Lower leg skin (tissue), 4 donors: Measurements from ENCODE around the gene C6orf136. TPM values are rescaled to one million over a fixed set of nuclear protein-coding genes. Genes with fewer than 3 reads are reported as not detected.

Experiments
- DNase-seq, 2 donors: peaks; one replicate each; pipeline ENCODE4 v3.0.0-alpha.2; 2019; ENCODE audit warnings: low spot score in 2 of 2
- H3K4me3 ChIP-seq: fragments of 200-600 bp; sonication (generic); 2 replicates; pipeline ENCODE4 v1.5.1; 2017; ENCODE audit warnings: mild to moderate bottlenecking, low read depth; ENCODE audit not compliant: poor library complexity, severe bottlenecking
- CTCF ChIP-seq, 3 donors: fragments of 450-650 bp; IDR thresholded peaks; one replicate each; pipeline ENCODE4 v1.5.1; 2016; ENCODE audit warnings: antibody characterized with exemption in 3 of 3, mild to moderate bottlenecking in 3 of 3, moderate library complexity in 2 of 3
- POLR2A ChIP-seq, 2 donors: fragments of 450-650 bp; IDR thresholded peaks; one replicate each; pipeline ENCODE4 v1.6.1; 2016 to 2017; ENCODE audit warnings: antibody characterized with exemption in 2 of 2, mild to moderate bottlenecking in 1 of 2, moderate library complexity in 1 of 2
- WGBS, 2 donors: methylation state at CpG; one replicate each; pipeline ENCODE4 v1.1.5; 2018; 5-methylcytosine and 5-hydroxymethylcytosine counted together
- intact Hi-C: fragments of 100-400 bp; cut with DNase I; formaldehyde crosslinking; loops from one replicate; pipeline ENCODE4 v1.15.0; 2023; ENCODE audit warnings: low total_unique reads
- total RNA-seq, 4 donors: library from RNA; depleted of rRNA; stranded (reverse); fragments of >200 nt; gene quantifications; one replicate each; pipeline ENCODE4 v1.1.0, GENCODE V29; 2016

Gene C6orf136
- total RNA-seq, 4 donors from 2014 or later: 9.6 to 31.9 (median 13.9) TPM

GRCh38 chr6:30686908-30687658, 40.1 kb downstream of the C6orf136 start:
- peak overlapping the region; percentile 76 for H3K4me3 ChIP-seq
- 1 to 2% methylated on average over 48 to 49 of the region's 52 CpGs for WGBS, 2 donors
- no peak for TF ChIP-seq CTCF (IDR thresholded peaks at IDR 0.05)
- TF ChIP-seq POLR2A (IDR thresholded peaks at IDR 0.05): no peak
- intact Hi-C loops: no loop called here
- peak; percentile 96 to 99 for DNase-seq

DNA sequence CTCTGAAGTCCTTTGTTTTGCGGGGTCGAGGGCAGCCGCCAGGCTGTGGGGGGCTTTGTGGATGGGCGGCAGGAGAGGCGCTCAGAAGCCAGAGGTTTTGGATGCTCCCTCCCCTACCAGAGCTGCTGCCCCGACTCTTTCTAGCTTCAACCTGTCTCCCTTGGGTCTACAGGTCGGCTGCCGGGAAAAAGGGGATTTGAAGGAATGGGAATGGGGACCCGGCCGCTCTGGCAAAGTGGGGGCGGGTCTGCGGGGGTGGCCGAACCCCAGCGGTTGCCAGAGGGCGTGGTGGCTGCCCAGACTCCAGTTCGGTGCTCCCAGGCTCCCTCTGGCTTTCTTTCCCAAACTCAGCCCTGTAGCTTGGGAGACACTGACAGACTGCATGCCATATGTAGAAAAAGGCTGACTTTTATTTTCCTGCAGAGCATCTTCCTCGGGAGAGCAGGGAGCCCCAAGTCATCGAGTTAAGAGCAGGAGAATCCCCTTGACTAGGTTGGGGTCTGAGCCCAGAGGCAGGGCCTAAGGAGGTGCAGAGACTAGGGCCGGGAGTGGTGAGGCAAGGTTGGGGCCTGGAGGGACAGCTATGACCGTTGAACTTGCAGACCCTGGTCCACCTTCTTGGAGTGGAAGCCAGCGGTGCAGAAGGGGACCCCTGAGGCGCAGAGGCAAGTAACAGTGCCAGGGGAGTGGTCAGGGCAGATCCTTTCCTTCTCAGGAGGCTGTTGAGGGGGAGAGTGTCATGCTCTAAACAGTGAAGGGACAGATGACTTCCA, 40.9 kb downstream of the C6orf136 start:
- no peak for TF ChIP-seq POLR2A (IDR thresholded peaks at IDR 0.05)
- TF ChIP-seq CTCF (IDR thresholded peaks at IDR 0.05): no peak
- no peak for DNase-seq
- WGBS, 2 donors: 5% methylated on average over 22 of the region's 22 CpGs
- peak overlapping the region; percentile 76 for H3K4me3 ChIP-seq
- intact Hi-C loops: no loop called here

- WGBS, 2 donors: 41 to 57% methylated on average over 9 of the region's 9 CpGs
- H3K4me3 ChIP-seq: no peak overlapping the region
- intact Hi-C loops: no loop called here
These were observed 41.6 kb downstream of the C6orf136 start for GRCh38 chr6:30688569-30688968.

DNA sequence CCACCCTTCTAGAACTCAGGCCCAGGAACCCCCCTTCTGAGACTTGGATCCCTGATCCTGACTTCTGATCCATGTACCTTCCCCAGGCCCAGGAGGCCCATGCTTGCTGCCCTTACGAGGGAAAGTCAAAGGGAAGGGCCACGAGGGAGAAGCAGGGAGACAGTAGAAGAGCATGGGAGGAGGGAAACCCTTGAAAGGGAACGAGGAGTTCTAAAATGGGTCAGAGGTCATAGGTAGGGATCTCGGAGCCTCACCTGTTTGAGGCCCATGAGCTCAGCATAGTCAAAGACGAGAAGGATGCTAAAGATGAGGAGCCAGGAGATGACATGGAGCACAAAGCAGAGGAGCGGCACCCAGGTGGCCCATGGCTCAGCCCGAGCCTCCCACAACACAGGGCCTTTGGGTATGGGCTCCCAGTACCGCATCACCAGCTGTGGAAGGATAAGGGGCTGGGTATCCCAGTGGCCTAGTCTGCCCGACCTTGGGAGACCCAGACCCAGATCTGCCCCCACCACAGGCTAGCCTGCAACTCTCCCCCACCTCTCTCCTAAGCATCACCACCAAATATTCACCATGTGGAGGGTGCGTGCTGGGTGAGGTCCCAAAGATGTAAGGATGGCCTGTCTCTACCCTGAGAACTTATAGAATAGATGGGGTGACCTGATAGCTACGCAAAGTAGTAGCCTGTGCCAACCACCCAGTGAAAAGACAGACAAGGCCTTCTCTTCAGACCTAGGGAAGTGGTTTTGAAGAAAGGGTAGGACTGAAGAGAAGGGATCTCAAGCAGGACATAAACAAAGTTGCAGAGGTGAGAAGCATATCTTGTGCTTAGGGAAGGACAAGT, 42.3 kb downstream of the C6orf136 start:
- WGBS, 2 donors: 62 to 69% methylated on average over 11 of the region's 11 CpGs
- DNase-seq: no peak
- no peak overlapping the region for H3K4me3 ChIP-seq
- TF ChIP-seq POLR2A (IDR thresholded peaks at IDR 0.05) (no peak), CTCF (IDR thresholded peaks at IDR 0.05) (no peak)
- intact Hi-C loops: no loop called here

More at GRCh38 chr6:30688569-30688968, 41.6 kb downstream of the C6orf136 start:
- DNase-seq: no peak
- TF ChIP-seq CTCF (IDR thresholded peaks at IDR 0.05) (no peak), POLR2A (IDR thresholded peaks at IDR 0.05) (no peak)

DNA sequence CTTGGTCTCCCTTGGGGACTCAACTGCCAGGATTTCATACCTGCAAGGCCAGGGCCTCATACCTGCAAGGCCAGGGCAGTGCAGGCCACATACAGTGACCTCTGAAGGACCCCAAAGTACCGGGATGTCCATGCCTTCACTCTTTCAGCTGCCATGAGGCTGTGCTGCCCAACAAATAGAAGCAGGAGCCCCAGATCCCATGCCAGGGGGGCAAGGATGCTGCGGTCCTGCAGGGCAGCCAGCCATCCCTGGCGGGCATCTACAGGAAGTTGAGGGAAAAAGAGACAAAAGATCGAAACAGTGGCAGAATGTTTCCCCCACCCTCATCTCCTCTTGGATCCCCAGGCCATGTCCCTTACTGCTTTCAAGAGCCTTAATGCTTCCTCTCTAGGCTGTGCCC, 43.1 kb downstream of the C6orf136 start:
- TF ChIP-seq POLR2A (IDR thresholded peaks at IDR 0.05) (no peak), CTCF (IDR thresholded peaks at IDR 0.05) (no peak)
- WGBS, 2 donors: 7 to 18% methylated on average over 4 of the region's 4 CpGs
- H3K4me3 ChIP-seq: no peak overlapping the region
- intact Hi-C loops: no loop called here
- DNase-seq: no peak
